HFFc6 (cell line): Measurements from ENCODE around the gene PCDHGA7. TPM values are rescaled to one million over a fixed set of nuclear protein-coding genes. Genes with fewer than 3 reads are reported as not detected.
"Not testable (repeated sequence)": the region's sequence is repeated elsewhere in the genome, so short reads cannot be mapped to it uniquely, and the experiment has no call there.

Source experiments
- DNase-seq: peaks from one replicate; pipeline ENCODE4 v3.0.0-alpha.2; 2018
- H3K27ac Mint-ChIP-seq: 2 replicates; pipeline ENCODE4 v1.8.0; 2020; ENCODE audit warnings: mild to moderate bottlenecking, mixed read lengths
- H3K27me3 Mint-ChIP-seq: 2 replicates; pipeline ENCODE4 v1.8.0; 2021; ENCODE audit warnings: mild to moderate bottlenecking, moderate library complexity, mixed read lengths; ENCODE audit not compliant: insufficient read depth
- H3K36me3 Mint-ChIP-seq: 2 replicates; pipeline ENCODE4 v1.8.0; 2021; ENCODE audit warnings: low read depth, mixed read lengths
- H3K4me1 Mint-ChIP-seq: 2 replicates; pipeline ENCODE4 v1.8.0; 2020; ENCODE audit warnings: low read depth, mixed read lengths
- H3K4me3 Mint-ChIP-seq: 2 replicates; pipeline ENCODE4 v1.8.0; 2020; ENCODE audit warnings: mild to moderate bottlenecking, moderate library complexity, mixed read lengths
- H3K9me3 Mint-ChIP-seq: 2 replicates; pipeline ENCODE4 v1.8.0; 2020; ENCODE audit warnings: mild to moderate bottlenecking, mixed read lengths
- total RNA-seq, 6 experiments: library from RNA; stranded (reverse); fragmentation: NEBNext Ultra II Directional; extraction: Animal tissue kit (Norgen Biotek cat#: 25700); gene quantifications; 2 replicates in 1 of 6; 3 replicates in 5 of 6; pipeline ENCODE4 v1.2.3, GENCODE V29; 2021
- TF ChIP-seq, protein P1 (sequence below): fragments of 200-600 bp; sonication (generic); IDR thresholded peaks from 2 replicates; pipeline ENCODE4 v1.5.0; 2021; ENCODE audit warnings: antibody characterized with exemption, mild to moderate bottlenecking

PCDHGA7 gene
- total RNA-seq, 6 experiments from 2014 or later: 2.4 to 12.5 (median 11.6) TPM

- TF ChIP-seq, protein P1, sequence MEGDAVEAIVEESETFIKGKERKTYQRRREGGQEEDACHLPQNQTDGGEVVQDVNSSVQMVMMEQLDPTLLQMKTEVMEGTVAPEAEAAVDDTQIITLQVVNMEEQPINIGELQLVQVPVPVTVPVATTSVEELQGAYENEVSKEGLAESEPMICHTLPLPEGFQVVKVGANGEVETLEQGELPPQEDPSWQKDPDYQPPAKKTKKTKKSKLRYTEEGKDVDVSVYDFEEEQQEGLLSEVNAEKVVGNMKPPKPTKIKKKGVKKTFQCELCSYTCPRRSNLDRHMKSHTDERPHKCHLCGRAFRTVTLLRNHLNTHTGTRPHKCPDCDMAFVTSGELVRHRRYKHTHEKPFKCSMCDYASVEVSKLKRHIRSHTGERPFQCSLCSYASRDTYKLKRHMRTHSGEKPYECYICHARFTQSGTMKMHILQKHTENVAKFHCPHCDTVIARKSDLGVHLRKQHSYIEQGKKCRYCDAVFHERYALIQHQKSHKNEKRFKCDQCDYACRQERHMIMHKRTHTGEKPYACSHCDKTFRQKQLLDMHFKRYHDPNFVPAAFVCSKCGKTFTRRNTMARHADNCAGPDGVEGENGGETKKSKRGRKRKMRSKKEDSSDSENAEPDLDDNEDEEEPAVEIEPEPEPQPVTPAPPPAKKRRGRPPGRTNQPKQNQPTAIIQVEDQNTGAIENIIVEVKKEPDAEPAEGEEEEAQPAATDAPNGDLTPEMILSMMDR: no peak
- no peak overlapping the region for H3K27ac Mint-ChIP-seq
- no peaks in the 10 kb centered on the region for H3K27me3 Mint-ChIP-seq
- peaks cover 22% of the 10 kb centered on the region; the same call in 1 of the 2 replicates for H3K4me1 Mint-ChIP-seq
- no peak for DNase-seq
- no peak overlapping the region for H3K4me3 Mint-ChIP-seq
- peaks cover 67% of the 10 kb centered on the region for H3K9me3 Mint-ChIP-seq
- peaks cover 59% of the 10 kb centered on the region for H3K36me3 Mint-ChIP-seq
Observed at GRCh38 chr5:141384471-141385267, 2.1 kb downstream of the PCDHGA7 start.

DNA sequence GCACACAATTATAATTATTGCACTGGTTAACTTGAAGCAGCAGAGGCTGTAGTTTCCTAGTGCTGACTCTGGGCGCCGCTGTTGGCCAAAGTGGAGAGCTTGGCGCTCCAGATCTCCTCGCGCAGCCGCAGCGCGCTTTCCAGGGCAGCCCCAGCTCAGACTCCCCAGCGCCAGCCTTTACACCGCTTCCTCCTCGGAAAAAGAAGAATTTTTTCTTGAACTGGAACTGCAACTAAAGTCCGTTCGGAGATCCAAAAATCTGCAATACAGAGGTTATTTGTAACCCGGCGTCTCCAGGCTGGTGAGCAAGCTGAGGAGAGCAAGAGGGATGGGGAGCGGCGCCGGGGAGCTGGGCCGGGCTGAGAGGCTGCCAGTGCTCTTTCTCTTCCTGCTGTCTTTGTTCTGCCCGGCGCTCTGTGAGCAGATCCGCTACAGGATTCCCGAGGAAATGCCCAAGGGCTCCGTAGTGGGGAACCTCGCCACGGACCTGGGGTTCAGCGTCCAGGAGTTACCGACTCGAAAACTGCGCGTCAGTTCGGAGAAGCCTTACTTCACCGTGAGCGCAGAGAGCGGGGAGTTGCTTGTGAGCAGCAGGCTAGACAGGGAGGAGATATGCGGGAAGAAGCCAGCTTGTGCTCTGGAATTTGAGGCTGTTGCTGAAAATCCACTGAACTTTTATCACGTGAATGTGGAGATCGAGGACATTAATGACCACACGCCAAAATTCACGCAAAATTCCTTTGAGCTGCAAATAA is 5.2 kb downstream of the PCDHGA7 start, which contains the start of gene PCDHGB4:
TSS of gene PCDHGB4 (plus strand) at position 142 of the 755 bp plus-strand sequence. CDS start at position 329, 187 bp downstream.
- peaks cover 58% of the 10 kb centered on the region for H3K36me3 Mint-ChIP-seq
- peaks cover 26% of the 10 kb centered on the region for H3K4me1 Mint-ChIP-seq
- H3K27me3 Mint-ChIP-seq, DNase-seq, H3K27ac Mint-ChIP-seq: not testable (repeated sequence)
- H3K4me3 Mint-ChIP-seq: peak within 1 kb of the TSS; percentile 79
- TF ChIP-seq, protein P1: peak; percentile 57
- peaks cover 76% of the 10 kb centered on the region for H3K9me3 Mint-ChIP-seq

DNA sequence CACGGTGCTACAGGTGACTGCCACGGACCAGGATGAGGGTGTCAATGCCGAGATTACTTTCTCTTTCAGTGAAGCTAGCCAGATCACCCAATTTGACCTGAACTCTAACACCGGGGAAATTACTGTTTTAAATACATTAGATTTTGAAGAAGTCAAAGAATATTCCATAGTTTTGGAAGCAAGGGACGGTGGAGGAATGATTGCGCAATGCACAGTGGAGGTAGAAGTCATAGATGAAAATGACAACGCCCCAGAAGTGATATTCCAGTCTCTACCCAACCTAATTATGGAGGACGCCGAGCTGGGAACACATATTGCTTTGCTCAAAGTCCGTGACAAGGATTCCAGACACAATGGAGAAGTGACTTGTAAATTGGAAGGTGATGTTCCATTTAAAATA is 6.1 kb downstream of the PCDHGA7 start:
- Mint-ChIP-seq H3K27me3 (no peaks in the 10 kb centered on the region; the same call in 1 of the 2 replicates), H3K9me3 (peaks cover 73% of the 10 kb centered on the region), H3K27ac (no peak overlapping the region), H3K36me3 (peaks cover 57% of the 10 kb centered on the region), H3K4me3 (peak overlapping the region; percentile 67; the same call in 1 of the 2 replicates), H3K4me1 (peaks cover 21% of the 10 kb centered on the region)
- no peak for DNase-seq
- TF ChIP-seq, protein P1: no peak

DNA sequence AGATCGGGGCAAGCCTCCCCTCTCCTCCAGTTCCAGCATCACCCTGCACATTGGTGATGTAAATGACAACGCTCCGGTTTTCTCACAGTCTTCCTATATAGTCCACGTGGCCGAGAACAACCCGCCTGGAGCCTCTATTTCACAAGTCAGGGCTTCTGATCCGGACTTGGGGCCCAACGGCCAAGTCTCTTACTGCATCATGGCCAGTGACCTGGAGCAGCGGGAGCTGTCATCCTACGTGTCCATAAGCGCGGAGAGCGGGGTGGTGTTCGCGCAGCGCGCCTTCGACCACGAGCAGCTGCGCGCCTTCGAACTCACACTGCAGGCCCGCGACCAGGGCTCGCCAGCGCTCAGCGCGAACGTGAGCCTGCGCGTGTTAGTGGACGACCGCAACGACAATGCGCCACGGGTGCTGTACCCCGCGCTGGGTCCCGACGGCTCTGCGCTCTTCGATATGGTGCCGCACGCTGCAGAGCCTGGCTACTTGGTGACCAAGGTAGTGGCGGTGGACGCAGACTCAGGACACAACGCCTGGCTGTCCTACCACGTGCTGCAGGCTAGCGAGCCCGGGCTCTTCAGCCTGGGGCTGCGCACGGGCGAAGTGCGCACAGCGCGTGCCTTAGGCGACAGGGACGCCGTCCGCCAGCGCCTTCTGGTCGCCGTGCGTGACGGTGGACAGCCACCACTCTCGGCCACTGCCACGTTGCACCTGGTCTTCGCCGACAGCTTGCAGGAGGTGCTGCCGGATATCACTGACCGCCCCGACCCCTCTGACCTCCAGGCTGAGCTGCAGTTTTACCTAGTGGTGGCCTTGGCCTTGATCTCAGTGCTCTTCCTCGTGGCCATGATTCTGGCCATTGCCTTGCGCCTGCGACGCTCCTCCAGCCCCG is 6.9 kb downstream of the PCDHGA7 start:
- Mint-ChIP-seq H3K27ac (no peak overlapping the region), H3K4me3 (peak overlapping the region; percentile 51; the same call in 1 of the 2 replicates), H3K36me3 (peaks cover 59% of the 10 kb centered on the region), H3K27me3 (no peaks in the 10 kb centered on the region; the same call in 1 of the 2 replicates), H3K9me3 (peaks cover 73% of the 10 kb centered on the region), H3K4me1 (peaks cover 21% of the 10 kb centered on the region)
- TF ChIP-seq, protein P1: no peak
- DNase-seq: no peak
